GM10266 (cell line): ENCODE measurements around the gene OGN.
"Not testable (repeated sequence)": the region's sequence is repeated elsewhere in the genome, so short reads cannot be mapped to it uniquely, and the experiment has no call there.

Experiments used
- DNase-seq: peaks from one replicate; pipeline ENCODE4 v3.0.0; 2012; ENCODE audit errors: extremely low spot score
- CTCF ChIP-seq: IDR thresholded peaks from 2 replicates; pipeline ENCODE4 v1.5.1; 2012; ENCODE audit warnings: mild to moderate bottlenecking, low read depth; ENCODE audit not compliant: control insufficient read depth, insufficient read depth; ENCODE audit errors: missing control alignments

Gene OGN

GRCh38 chr9:92423612-92424011, 19.2 kb upstream of the OGN start:
- no peak for DNase-seq
- no peak for TF ChIP-seq CTCF

GRCh38 chr9:92422611-92423338, 18.4 kb upstream of the OGN start:
- TF ChIP-seq CTCF: no peak
- no peak for DNase-seq

GRCh38 chr9:92414566-92414965, 10.2 kb upstream of the OGN start:
- TF ChIP-seq CTCF: no peak
- no peak for DNase-seq

- DNase-seq: not testable (repeated sequence)
Observed at GRCh38 chr9:92411157-92411556, 6.8 kb upstream of the OGN start.

GRCh38 chr9:92408747-92409478, 4.5 kb upstream of the OGN start:
- DNase-seq: no peak
- TF ChIP-seq CTCF: no peak

GRCh38 chr9:92407818-92408217, 3.4 kb upstream of the OGN start:
- TF ChIP-seq CTCF: no peak
- DNase-seq: no peak

- peak; percentile 39 for DNase-seq
- no peak for TF ChIP-seq CTCF
Observed at GRCh38 chr9:92406477-92406876, 2.1 kb upstream of the OGN start.
